Retinal pigment epithelial cell (primary cell): Measurements from ENCODE around the gene PDCD5.
"Not testable (repeated sequence)": the region's sequence is repeated elsewhere in the genome, so short reads cannot be mapped to it uniquely, and the experiment has no call there.

Source experiments
- DNase-seq: peaks from one replicate; pipeline ENCODE4 v3.0.0-alpha.2; 2010; ENCODE audit warnings: low read depth
- H3K4me3 ChIP-seq: 2 replicates; pipeline ENCODE4 v1.5.1; 2011; ENCODE audit warnings: mild to moderate bottlenecking, low read length, control low read depth, moderate library complexity
- CTCF ChIP-seq: conservative IDR thresholded peaks from 2 replicates; pipeline ENCODE4 v1.5.1; 2011; ENCODE audit warnings: low read depth, low read length, control low read depth, inconsistent platforms

PDCD5 gene

GRCh38 chr19:32580353-32580900 is 563 bp upstream of the PDCD5 start:
- TF ChIP-seq CTCF, result no peak
- peak overlapping the region; percentile 62 for H3K4me3 ChIP-seq
- DNase-seq, result no peak

GRCh38 chr19:32581705-32582179 is 752 bp downstream of the PDCD5 start:
- no peak for DNase-seq
- peak overlapping the region; percentile 85 for H3K4me3 ChIP-seq
- TF ChIP-seq CTCF, result no peak

GRCh38 chr19:32587747-32588504 is 6.9 kb downstream of the PDCD5 start:
- DNase-seq, H3K4me3 ChIP-seq: not testable (repeated sequence)

- no peak for DNase-seq
- no peak overlapping the region for H3K4me3 ChIP-seq
- TF ChIP-seq CTCF, result no peak
Observed at GRCh38 chr19:32594021-32594420, 13.0 kb downstream of the PDCD5 start.

- H3K4me3 ChIP-seq, result no peak overlapping the region
- TF ChIP-seq CTCF, result no peak
- DNase-seq, result no peak
Observed at GRCh38 chr19:32595491-32595890, 14.5 kb downstream of the PDCD5 start.

GRCh38 chr19:32598022-32598421 is 17.0 kb downstream of the PDCD5 start:
- no peak for DNase-seq
- no peak overlapping the region for H3K4me3 ChIP-seq
- TF ChIP-seq CTCF, result no peak

- no peak for TF ChIP-seq CTCF
- no peak for DNase-seq
Observed at GRCh38 chr19:32599258-32599657, 18.3 kb downstream of the PDCD5 start.

More at GRCh38 chr19:32599258-32599657, 18.3 kb downstream of the PDCD5 start:
- H3K4me3 ChIP-seq, result no peak overlapping the region
